ENCODE measurements around the gene NFE2L1.

GRCh38 chr17:48071654-48072053, 23.5 kb downstream of the NFE2L1 start:
- TF ChIP-seq TCF12 (IDR thresholded peaks at IDR 0.05; ENCODE audit: low read depth, low read length) (no peak), CTCF (IDR thresholded peaks at IDR 0.05; ENCODE audit: control extremely low read depth in 1 of 3, insufficient read depth in 1 of 3, low read depth in 1 of 3, low read length in 3 of 3) (no peak), TAF1 (IDR thresholded peaks at IDR 0.05; ENCODE audit: low read depth, low read length) (no peak), SP1 (IDR thresholded peaks at IDR 0.05; ENCODE audit: low read depth, low read length) (no peak), POLR2A (IDR thresholded peaks at IDR 0.05; ENCODE audit: control extremely low read depth in 1 of 2, low read depth in 2 of 2, low read length in 2 of 2) (no peak), HDAC2 (IDR thresholded peaks at IDR 0.05; ENCODE audit: borderline replicate concordance in 1 of 2, low read depth in 2 of 2, low read length in 2 of 2) (no peak), TEAD4 (IDR thresholded peaks at IDR 0.05; ENCODE audit: low read depth, low read length) (no peak), KDM1A (IDR thresholded peaks at IDR 0.05; ENCODE audit: borderline replicate concordance, low read length) (no peak), YY1 (IDR thresholded peaks at IDR 0.05; ENCODE audit: low read depth, low read length) (no peak), POLR2AphosphoS5 (IDR thresholded peaks at IDR 0.05; ENCODE audit: low read depth, low read length) (no peak), CBX5 (IDR thresholded peaks at IDR 0.05; ENCODE audit: low read depth, low read length) (no peak), SIN3A (conservative IDR thresholded peaks at IDR 0.05 in 1 of 2, IDR thresholded peaks at IDR 0.05 in 1 of 2; ENCODE audit: low read depth in 1 of 2, low read length in 2 of 2) (no peak)

Measured in H1 (cell line).